GM19193 (cell line): ENCODE measurements around the gene RBFOX1.

Experiments used
- POLR2A ChIP-seq: IDR thresholded peaks from 4 replicates; pipeline ENCODE4 v1.6.1; 2011; ENCODE audit not compliant: insufficient read depth, insufficient read length; ENCODE audit errors: extremely low read depth

The RBFOX1 gene

DNA sequence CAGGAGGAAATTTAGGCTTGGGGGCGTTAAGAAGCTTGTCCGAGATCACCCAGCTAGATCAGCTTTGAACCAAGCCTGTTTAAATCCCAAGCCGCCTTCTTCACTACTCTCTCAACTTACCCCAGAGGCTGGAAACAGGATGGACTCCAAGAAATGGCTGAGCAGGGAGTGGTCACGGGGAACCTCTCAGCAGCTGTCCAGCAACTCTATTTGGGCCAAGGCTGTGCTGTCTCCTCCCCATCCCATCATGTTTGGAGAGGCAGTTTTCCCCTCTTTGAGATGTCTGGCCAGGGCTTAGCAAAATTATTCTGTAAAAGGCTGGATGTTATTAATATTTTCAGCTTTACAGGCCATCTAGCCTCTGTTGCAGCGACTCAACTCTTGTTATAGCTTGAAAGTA is 305.7 kb downstream of the RBFOX1 start:
- no peak for TF ChIP-seq POLR2A

- no peak for TF ChIP-seq POLR2A
Observed at GRCh38 chr16:7640334-7640733, 307.7 kb downstream of the RBFOX1 start.

- no peak for TF ChIP-seq POLR2A
Observed at GRCh38 chr16:7644176-7644575, 311.5 kb downstream of the RBFOX1 start.

- TF ChIP-seq POLR2A: no peak
Observed at GRCh38 chr16:7644811-7645210, 312.2 kb downstream of the RBFOX1 start.

GRCh38 chr16:7646821-7647500 is 314.3 kb downstream of the RBFOX1 start:
- no peak for TF ChIP-seq POLR2A

- no peak for TF ChIP-seq POLR2A
Observed at GRCh38 chr16:7650431-7650830, 317.8 kb downstream of the RBFOX1 start.

DNA sequence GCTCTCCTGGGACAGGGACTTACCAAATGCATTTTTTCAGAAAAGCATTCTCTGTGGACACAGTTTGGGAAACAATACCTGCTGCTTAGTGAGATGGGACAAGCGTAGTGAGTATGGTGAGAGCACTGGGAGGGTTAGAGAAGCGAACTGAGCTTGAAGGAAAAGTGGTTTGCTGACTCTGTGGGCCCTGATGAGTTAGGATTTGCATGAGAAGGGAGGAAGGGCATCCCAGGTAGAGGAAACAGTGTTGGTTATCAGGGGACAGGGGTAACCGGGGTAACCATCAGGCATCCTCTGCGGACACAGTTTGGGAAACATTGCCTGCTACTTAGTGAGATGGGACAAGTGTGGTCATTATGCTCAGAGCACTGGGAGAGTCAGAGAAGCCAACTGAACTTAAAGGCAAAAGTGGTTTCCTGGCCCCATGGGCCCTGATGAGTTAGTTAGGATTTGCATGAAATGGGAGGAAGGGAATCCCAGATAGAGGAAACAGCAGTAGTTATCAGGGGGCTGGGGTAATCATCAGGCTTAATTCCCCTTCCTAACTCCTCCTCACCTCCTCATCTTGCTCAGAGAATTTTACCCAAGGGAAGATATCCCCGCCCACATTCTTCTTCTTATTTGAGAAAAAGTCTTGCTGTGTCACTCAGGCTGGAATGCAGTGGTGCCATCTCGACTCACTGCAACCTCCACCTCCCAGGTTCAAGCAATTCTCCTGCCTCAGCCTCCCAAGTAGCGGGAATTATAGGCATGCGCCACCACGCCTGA is 319.3 kb downstream of the RBFOX1 start:
- no peak for TF ChIP-seq POLR2A

DNA sequence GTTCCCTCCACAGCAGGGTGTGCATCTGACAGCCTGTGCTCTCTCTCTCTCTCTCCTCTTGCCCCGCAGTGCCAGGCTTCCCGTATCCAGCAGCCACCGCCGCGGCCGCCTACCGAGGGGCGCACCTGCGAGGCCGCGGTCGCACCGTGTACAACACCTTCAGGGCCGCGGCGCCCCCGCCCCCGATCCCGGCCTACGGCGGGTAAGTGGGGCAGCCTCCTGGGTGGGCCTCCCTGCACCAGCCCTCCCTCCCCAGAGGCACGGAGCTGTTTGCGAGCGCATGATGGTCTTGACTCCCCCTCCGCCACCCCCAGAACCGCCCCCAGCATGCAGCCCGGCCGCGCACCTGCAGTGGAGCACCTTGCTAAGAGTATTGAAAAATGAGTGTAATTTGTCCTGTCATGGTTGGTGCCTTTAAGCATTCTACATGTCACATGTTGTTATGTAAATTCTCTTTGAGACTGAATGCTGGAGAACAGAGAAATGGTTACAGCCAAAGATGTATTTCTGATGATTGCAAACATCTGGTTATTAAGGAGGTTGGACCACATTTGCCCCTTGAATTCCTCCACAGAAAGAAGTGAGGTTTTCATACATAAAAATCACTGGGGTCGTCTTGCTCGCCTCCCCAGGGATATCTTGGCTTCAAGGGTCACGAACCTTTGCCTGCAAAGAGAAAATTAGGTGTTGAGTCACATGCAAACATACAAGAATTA is 321.3 kb downstream of the RBFOX1 start:
- no peak for TF ChIP-seq POLR2A

DNA sequence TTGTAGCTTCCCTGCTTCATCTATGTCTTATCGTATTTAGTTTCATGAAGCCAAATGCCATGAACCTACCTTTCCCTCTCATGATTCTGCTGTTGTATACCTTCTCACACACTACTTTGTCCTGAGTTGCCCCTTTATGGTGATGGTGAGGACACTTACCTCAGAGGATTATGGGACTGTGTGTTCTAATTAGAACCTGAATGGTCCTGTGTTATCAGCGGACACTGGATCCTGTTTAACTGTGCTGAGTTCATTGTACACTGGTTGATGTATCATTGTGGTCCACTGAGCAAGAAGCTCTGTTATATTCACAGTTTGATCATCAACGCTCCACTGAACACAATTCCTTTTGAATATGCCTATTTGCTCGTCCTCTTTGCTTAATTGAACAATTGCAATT is 343.0 kb downstream of the RBFOX1 start:
- no peak for TF ChIP-seq POLR2A

DNA sequence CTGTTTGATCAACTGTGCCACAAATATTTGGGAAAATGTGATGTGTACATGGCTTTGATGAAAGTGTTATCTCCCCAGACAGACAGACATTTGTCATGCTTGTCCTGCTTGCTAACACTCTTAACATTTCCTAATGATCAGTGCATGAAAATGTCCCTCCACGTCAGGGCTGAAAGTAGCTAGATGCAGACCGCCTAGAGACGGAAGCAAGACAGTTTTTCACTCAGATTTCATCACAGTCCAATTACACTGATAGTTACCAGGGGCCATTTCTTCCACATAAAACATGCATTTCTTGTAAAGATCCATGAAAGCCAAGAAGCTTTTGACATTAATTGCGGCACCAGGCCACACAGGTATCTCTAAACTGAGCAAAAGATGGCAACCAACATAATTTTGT is 347.7 kb downstream of the RBFOX1 start:
- no peak for TF ChIP-seq POLR2A

DNA sequence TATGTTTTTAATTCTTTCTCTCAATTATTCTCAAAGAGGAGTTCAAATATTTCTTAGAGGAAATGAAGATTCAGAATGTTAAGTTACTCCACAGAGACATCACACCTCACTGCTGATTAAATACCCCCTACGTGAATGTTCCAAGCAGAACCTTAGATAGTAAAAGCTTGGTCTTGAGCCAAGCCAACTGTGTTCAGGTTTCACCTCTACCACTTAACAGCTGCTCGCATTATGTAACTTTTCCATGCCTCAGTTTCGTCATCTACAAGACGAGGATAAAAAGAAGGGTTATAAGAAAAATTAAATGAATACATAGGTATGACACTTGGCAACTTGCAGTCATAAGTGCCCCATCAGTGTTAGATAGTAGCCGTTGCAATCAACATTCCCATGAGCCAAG is 356.2 kb downstream of the RBFOX1 start:
- no peak for TF ChIP-seq POLR2A

GRCh38 chr16:7689234-7689633 is 356.6 kb downstream of the RBFOX1 start:
- no peak for TF ChIP-seq POLR2A

DNA sequence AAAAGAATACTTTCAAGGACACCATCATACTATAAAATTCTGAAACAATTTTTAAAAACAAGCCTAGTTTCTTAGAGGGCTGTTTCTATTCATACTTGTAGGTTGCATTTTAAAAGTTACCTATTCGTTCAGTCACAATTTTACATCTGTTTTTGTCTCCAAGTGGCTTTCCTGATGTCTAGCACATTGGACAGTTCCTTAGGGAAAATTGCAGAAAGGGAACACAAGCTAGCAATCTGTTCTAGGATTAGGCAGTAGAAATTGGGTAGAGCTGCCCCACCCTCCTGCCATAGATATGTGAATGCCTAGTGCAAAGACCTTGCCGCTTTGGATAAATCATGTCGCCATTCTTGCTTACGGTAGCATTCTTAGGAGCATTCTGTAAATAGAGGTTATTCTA is 358.9 kb downstream of the RBFOX1 start:
- TF ChIP-seq POLR2A: no peak

DNA sequence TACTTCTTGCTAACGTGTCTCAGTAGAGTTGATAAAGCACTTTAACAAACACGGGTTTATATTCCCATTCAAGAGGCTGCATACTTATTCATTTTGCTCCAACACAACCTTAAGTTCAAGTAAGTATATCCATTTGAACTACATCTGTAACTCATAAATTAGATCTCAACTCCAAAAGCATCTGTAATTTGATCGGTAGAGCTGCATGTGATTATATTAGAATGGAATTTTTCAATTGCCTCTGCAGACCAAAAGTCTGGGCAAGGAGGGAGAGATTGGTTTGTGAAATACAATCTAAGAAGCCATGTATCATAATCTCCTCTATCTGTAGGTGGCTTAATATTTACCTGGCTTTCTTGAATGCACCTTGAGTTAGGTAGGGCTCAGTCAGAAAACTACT is 371.0 kb downstream of the RBFOX1 start:
- no peak for TF ChIP-seq POLR2A

DNA sequence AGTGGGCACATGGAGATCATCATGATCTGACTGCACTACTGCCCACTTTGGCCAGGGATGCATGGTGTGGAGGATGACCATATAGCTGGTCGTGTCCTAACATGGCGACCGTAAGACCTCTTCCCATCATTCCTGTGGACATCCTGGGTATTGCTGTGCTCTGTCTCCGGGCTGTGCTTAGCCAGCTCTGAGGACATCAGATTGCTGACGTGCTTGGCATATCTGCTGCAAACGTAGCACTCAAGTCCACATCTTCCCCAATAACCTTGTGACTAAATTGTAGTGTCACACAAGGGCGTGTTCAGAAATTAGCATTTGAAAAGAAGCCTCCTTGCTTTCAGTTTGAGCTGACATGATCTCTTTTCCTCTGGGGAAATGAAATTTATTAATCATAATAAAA is 373.2 kb downstream of the RBFOX1 start:
- no peak for TF ChIP-seq POLR2A

- no peak for TF ChIP-seq POLR2A
Observed at GRCh38 chr16:7709186-7709585, 376.5 kb downstream of the RBFOX1 start.
